NCI-H510A treated with DMSO at 0.1 percent for 48 hours (cell line): ENCODE data around the gene MOCOS.

Experiments
- DNase-seq: peaks from one replicate; lab custom pipeline; 2025; lab: John Stamatoyannopoulos, UW

MOCOS gene

DNA sequence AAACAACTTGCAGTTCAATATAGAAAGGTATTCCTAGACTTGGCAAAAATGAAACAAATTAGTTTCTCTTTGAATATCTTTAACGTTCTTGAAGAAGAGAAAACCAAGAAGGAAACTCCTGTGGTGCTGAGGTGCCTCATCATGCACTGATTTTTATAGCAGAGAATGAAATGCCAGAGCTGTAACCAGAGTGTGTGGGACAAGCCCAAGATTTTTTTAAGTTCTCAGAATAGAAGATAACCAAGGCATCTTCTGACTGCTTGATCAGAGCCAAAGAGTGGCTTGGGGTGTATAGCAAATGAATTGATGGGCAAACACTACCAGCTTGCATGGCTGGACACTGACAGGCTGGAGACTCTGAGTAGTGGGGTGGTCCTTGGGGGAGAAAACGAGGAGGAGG lies 118.1 kb downstream of the MOCOS start:
- DNase-seq, result no peak

DNA sequence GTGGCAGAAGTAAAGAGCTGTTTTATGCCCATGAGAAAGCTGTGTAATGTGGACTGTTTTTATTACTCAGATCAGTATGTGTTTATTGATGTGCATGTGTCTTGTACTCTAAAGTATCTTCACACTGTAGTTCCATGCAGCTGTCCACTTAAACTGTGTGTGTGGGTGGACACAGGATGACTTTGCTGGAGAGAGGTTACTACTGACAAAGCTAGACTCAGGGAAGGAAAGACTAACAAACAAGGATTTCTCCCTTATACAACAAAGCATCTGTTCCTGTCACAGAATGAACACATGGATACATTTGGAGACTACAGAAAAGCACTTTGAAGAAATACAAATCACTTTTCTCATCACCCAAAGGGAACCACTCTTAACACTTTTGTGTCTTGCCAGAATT lies 120.2 kb downstream of the MOCOS start:
- no peak for DNase-seq

DNA sequence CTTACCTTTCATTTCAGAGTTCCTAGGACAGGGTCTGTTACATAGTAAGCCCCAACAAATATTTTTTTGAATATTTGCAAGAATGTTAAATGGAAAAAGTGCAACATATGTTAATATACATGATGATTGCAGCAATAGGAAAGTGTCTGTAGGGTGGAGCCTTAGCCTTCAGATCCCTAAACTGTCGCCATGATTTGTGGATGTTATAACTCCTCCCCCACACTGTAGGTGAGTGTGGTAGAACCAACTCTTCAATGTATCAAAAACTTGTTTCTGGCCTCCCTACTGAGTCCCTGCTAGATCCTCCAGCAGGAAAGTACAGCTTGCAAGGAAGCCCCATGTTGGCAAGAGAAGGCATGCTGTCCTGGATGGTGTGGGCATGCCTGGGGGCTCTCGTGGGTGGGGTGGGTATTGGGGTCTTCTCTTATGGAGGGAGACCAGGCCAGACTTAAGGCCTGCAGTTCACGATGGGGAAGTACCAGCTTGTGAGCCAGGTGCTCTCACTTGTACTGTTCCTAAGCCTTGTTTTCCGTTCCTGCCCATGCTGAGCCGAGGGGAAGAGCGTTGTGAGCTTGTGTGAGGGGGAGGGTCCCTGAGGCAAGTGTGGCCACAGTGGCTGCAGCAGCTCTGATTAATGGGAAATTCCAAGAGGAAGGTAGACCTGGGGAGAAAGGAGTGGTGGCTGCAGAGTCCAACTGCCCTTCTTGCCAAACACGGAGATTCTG lies 121.6 kb downstream of the MOCOS start:
- DNase-seq, result no peak

DNA sequence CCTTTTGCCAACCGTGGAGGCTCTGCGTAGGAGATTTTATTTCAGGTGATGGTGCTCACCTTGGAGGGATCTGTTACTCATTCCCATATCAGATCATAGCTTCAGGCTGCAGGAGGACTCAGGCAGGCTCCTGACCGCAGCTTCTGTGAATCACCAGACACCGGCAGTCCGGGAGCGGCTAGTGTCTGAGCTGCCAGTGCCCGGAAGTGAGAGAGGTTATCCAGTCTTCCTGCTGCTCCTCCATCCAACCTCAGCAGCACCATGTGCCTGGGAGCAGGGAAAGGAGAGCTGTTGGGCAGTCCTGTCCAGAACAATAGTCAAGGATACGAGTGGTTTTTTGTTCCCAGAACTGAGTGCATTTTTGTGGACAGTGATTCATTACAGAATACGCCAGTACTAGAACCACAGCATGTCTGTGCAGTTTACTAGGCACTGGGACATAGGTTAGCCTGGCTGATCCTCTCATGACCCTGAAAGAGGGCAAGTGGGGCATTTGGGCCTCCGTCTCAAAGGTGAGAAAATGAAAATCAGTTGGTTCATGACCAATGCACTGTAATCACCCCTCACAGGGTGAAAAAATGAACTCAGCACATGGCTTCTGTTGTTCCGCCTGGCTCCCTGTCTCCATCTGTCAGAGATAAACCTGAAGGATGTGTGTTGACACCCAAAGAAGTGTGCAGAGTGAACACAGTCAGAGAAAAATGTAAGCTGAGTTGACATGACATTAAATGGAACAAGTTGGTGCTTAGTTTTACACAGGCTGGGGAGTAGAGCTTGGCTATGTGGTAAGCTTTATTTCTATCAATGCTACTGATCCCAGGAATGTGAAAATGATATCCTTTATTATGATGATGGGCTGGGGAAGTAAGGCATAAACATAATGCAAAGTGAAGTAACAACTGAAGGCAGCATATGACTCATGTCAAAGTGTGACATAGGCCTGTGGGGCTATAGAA lies 122.4 kb downstream of the MOCOS start:
- no peak for DNase-seq

DNA sequence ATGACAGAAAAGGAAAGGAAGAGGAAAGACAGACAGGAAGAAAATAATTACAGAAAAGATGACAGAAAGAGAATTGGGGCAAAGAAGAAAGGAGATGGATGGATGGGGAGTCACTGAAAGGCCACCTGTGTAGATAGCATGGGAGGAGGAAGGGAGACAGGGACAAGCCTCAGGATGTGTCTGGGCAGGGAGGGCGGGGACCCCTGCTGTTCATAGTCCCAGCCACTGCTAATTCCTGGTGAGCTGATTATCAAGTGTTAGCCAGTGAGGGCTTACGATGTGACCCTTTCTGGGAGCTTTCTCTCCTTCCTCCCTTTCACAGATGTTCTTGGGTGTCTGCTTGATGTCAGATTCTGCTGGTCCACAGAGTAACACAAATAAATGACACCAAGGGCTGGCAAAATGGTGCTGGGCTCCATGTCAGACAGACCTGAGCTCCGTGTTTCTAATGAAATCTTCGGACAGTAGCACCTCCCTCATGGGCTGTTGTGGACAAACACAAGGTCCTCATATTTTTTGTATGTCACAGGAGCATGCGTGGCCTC lies 123.8 kb downstream of the MOCOS start:
- no peak for DNase-seq

DNA sequence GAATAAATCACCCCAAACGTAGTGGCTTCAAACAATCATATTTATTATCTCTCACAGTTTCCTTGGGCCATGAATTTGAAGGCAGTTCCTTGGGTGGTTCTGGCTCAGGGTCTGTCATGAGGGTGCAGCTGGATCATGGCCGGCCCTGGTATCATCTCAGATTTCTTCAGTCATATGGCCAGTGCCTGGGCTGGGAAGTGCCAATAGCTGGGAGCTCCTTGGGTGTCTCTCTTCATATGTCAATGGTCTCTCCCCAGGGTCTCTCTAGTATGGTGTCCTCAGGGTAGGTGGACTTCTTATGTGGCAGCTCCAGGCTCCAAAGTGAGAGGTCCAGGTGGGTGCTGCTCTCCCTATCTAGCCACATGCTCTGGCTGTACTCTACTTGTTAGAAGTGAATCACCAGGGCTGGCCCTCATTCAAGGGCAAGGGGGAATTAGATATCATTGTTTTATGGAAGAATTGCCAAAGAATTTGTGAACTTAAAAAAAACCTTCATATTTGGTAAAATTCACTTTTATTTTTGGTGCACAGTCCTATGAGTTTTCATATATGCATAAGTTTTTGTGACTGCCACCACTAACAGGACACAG lies 125.6 kb downstream of the MOCOS start:
- no peak for DNase-seq

DNA sequence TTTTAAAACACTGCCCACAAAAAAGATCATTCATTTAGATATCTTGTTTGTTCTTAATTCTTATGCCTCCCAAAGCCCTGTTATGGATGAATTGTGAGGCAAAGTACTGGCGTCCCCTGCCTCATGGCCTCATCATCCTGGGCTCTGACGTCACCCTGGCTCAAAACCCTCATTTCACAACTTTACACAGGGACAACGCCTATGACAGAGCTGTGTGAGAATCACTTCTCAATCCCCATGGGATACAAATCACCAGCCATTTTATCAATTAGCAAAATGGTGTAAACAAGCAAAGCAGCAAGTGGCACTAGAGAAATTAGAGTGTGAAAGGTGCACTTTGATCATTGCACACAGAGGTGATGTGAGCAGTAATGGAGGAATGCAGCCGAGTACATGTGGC lies 126.8 kb downstream of the MOCOS start:
- no peak for DNase-seq

DNA sequence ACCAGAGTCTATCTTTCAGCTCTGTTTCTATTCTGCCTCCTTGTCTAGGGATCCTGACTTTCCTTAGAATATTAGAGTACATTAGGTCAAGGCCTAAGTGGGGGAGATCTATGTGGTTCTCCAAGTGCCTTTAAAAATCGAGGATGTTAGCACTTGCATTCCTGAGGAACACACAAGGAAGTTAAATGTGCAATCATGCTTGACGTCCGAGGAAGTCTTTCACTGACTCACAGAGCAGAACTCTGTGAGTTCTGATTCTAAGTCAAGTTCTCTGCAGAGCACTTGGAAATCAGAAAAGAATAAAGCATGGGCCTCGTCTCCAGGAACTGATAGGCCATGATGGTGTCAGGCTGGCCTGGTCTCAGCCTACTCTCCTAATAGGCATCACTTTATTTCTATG lies 127.5 kb downstream of the MOCOS start:
- DNase-seq, result no peak

DNA sequence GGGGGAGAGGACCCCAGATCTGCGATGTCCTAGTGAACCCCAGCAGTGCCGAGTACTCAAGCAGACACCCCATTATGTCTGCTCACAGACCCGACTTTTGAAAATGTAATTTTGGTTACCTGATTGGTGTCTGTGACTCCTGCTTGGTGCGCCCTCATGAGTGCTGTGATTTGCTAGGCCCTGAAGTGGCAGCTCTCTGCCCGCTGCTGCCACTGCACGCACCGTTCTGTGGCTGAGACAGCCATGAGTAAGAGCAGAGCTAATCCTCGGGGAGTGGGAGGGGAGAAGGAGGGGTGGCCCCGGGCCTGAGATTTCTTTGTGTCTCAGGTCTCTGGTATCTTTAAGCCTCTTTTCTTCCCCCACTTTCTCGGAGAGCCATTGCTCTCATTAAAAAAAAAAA lies 128.4 kb downstream of the MOCOS start:
- DNase-seq, result no peak

DNA sequence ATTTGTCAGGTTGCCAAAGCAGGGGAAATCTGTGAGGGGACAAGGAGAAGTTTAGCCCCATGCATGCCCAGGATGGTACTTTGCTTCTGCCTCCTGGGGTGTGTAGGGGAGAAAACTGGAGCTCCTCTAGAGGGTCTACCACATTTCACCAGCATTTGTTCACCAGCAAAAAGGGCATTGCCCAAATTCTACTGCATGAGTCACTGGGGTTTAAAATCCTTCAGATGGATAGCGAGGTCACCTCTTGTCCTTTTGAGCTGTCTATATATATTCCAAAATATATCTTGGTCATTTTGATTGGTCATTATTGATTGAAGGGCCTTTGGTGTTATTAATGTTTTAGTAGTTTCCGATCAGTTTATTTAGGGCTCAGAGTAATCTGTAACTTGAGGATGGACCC lies 128.9 kb downstream of the MOCOS start:
- DNase-seq, result no peak
